HepG2 (cell line): ENCODE measurements around the gene U2AF2. TPM values are rescaled to one million over a fixed set of nuclear protein-coding genes. Genes with fewer than 3 reads are reported as not detected.

Experiments
- AGO2 ChIP-seq: fragments of 200-400 bp; formaldehyde crosslinking; optimal IDR thresholded peaks from 2 replicates; pipeline ENCODE3; 2017; ENCODE audit warnings: mild to moderate bottlenecking, low read depth, low read length, moderate library complexity
- AHR ChIP-seq: IDR thresholded peaks from 2 replicates; pipeline ENCODE4 v1.6.1; 2018; ENCODE audit warnings: missing genetic modification reagents, missing compliant biosample characterization
- CCAR2 ChIP-seq: fragments of 200-400 bp; formaldehyde crosslinking; optimal IDR thresholded peaks from 2 replicates; pipeline ENCODE3; 2018; ENCODE audit warnings: low read depth, mild to moderate bottlenecking, low read length, moderate library complexity
- ELF4 ChIP-seq: sonication (generic); formaldehyde crosslinking; IDR thresholded peaks from 2 replicates; pipeline ENCODE4 v1.5.0; 2020; ENCODE audit warnings: missing genetic modification reagents, mild to moderate bottlenecking, moderate library complexity, borderline replicate concordance
- GATAD2A ChIP-seq: IDR thresholded peaks from 2 replicates; pipeline ENCODE4 v1.6.1; 2016
- HMGA1 ChIP-seq: sonication (generic); formaldehyde crosslinking; conservative IDR thresholded peaks from 2 replicates; pipeline ENCODE4 v1.4.0; 2020; ENCODE audit warnings: missing genetic modification reagents
- KDM5A ChIP-seq: fragments of 200-600 bp; sonication (generic); IDR thresholded peaks from 2 replicates; pipeline ENCODE4 v1.7.0; 2018; ENCODE audit warnings: antibody characterized with exemption, mild to moderate bottlenecking, low read length, borderline replicate concordance
- MTF1 ChIP-seq: sonication (generic); formaldehyde crosslinking; IDR thresholded peaks from 2 replicates; pipeline ENCODE4 v1.5.0; 2020; ENCODE audit warnings: missing genetic modification reagents
- PPARG ChIP-seq: conservative IDR thresholded peaks from 2 replicates; pipeline ENCODE4 v1.6.1; 2016; ENCODE audit warnings: missing biosample characterization, missing genetic modification reagents
- RFX5 ChIP-seq: IDR thresholded peaks from 2 replicates; pipeline ENCODE4 v1.6.1; 2011; ENCODE audit warnings: low read depth, low read length, improper control_type of control experiment
- SALL2 ChIP-seq: sonication (generic); formaldehyde crosslinking; IDR thresholded peaks from 2 replicates; pipeline ENCODE4 v1.8.1; 2023; ENCODE audit warnings: mild to moderate bottlenecking, missing genetic modification reagents, inconsistent platforms
- SRF ChIP-seq: IDR thresholded peaks from 2 replicates; pipeline ENCODE4 v1.6.1; 2011; ENCODE audit warnings: mild to moderate bottlenecking, low read depth, low read length, moderate library complexity
- SRSF1 ChIP-seq: fragments of 200-400 bp; formaldehyde crosslinking; optimal IDR thresholded peaks from 2 replicates; pipeline ENCODE3; 2017; ENCODE audit warnings: mild to moderate bottlenecking, low read depth, low read length, moderate library complexity
- TAF1 ChIP-seq: sonication (generic); formaldehyde crosslinking; IDR thresholded peaks from 2 replicates; pipeline ENCODE4 v1.4.0; 2020; ENCODE audit warnings: missing genetic modification reagents
- TGIF2 ChIP-seq: IDR thresholded peaks from 2 replicates; pipeline ENCODE4 v1.6.1; 2016; ENCODE audit warnings: control low read depth, missing compliant biosample characterization
- XRCC5 ChIP-seq: fragments of 200-400 bp; formaldehyde crosslinking; optimal IDR thresholded peaks from 2 replicates; pipeline ENCODE3; 2017; ENCODE audit warnings: mild to moderate bottlenecking, low read length
- ZC3H13 ChIP-seq: sonication (generic); formaldehyde crosslinking; IDR thresholded peaks from 2 replicates; pipeline ENCODE4 v1.8.1; 2023; ENCODE audit warnings: mild to moderate bottlenecking, missing genetic modification reagents, moderate library complexity
- ZFP36L1 ChIP-seq: sonication (generic); formaldehyde crosslinking; IDR thresholded peaks from 2 replicates; pipeline ENCODE4 v1.8.0; 2022; ENCODE audit warnings: mild to moderate bottlenecking, missing genetic modification reagents, moderate library complexity
- ZMAT3 ChIP-seq: sonication (generic); formaldehyde crosslinking; conservative IDR thresholded peaks from 2 replicates; pipeline ENCODE4 v1.7.0; 2021; ENCODE audit warnings: missing genetic modification reagents
- ZNF121 ChIP-seq: sonication (generic); formaldehyde crosslinking; IDR thresholded peaks from 2 replicates; pipeline ENCODE4 v1.5.0; 2020; ENCODE audit warnings: mild to moderate bottlenecking, missing genetic modification reagents
- ZNF232 ChIP-seq: sonication (generic); formaldehyde crosslinking; IDR thresholded peaks from 2 replicates; pipeline ENCODE4 v1.4.0; 2020; ENCODE audit warnings: missing genetic modification reagents, borderline replicate concordance
- ZNF329 ChIP-seq: sonication (generic); formaldehyde crosslinking; IDR thresholded peaks from 2 replicates; pipeline ENCODE4 v1.9.0; 2021; ENCODE audit warnings: low read depth, mild to moderate bottlenecking, missing genetic modification reagents
- ZNF350 ChIP-seq: sonication (generic); formaldehyde crosslinking; IDR thresholded peaks from 2 replicates; pipeline ENCODE4 v1.4.0; 2020; ENCODE audit warnings: mild to moderate bottlenecking, low read depth, missing genetic modification reagents, borderline replicate concordance
- ZNF367 ChIP-seq: sonication (generic); formaldehyde crosslinking; IDR thresholded peaks from 2 replicates; pipeline ENCODE4 v1.4.0; 2020; ENCODE audit warnings: missing genetic modification reagents, borderline replicate concordance
- ZNF547 ChIP-seq: sonication (generic); formaldehyde crosslinking; IDR thresholded peaks from 2 replicates; pipeline ENCODE4 v1.5.1; 2020; ENCODE audit warnings: mild to moderate bottlenecking, missing genetic modification reagents
- ZNF660 ChIP-seq: sonication (generic); formaldehyde crosslinking; IDR thresholded peaks from 2 replicates; pipeline ENCODE4 v1.5.1; 2020; ENCODE audit warnings: mild to moderate bottlenecking, low read depth, missing genetic modification reagents, borderline replicate concordance
- ZNF737 ChIP-seq: sonication (generic); formaldehyde crosslinking; IDR thresholded peaks from 2 replicates; pipeline ENCODE4 v1.5.0; 2020; ENCODE audit warnings: missing genetic modification reagents, mild to moderate bottlenecking, borderline replicate concordance
- ZNF740 ChIP-seq: sonication (generic); formaldehyde crosslinking; IDR thresholded peaks from 2 replicates; pipeline ENCODE4 v1.4.0; 2020; ENCODE audit warnings: missing genetic modification reagents
- polyA plus RNA-seq, 8 experiments: library from polyadenylated mRNA; depleted of rRNA in 3 of 8; stranded (reverse) in 7 of 8; unstranded in 1 of 8; fragments of >200 nt; fragmentation: Illumina TruSeq in 4 of 8; extraction: Trizol in 4 of 8; gene quantifications; 2 replicates each; pipeline versions ENCODE4 v1.2.1 to v1.2.3, GENCODE V29; 2011 to 2016; ENCODE audit warnings: low read depth in 4 of 8, missing spikeins in 1 of 8, mixed read lengths in 1 of 8; ENCODE audit not compliant: insufficient read depth in 1 of 8
- total RNA-seq, 5 experiments: library from RNA; depleted of rRNA; stranded (reverse); fragments of >200 nt; fragmentation: Illumina TruSeq; extraction: Trizol; gene quantifications; 2 replicates each; pipeline ENCODE4 v1.2.3, GENCODE V29; 2016; ENCODE audit warnings: low read depth in 1 of 5
- TF ChIP-seq, protein P1 (sequence below): sonication (generic); formaldehyde crosslinking; IDR thresholded peaks from 2 replicates; pipeline ENCODE4 v1.5.1; 2020; ENCODE audit warnings: missing genetic modification reagents, mild to moderate bottlenecking, borderline replicate concordance
- TF ChIP-seq, protein P2 (sequence below): sonication (generic); formaldehyde crosslinking; IDR thresholded peaks from 2 replicates; pipeline ENCODE4 v1.8.0; 2022; ENCODE audit warnings: low read depth, missing genetic modification reagents

The U2AF2 gene
- total and polyA plus RNA-seq, 2 of the 13 experiments (the other 11 are each of a cell fraction or from before 2014, with no cell fraction given) = 84.3 to 124 TPM

GRCh38 chr19:55640577-55641425 lies 14.0 kb upstream of the U2AF2 start, which contains the start of gene ZNF580 (continued):
- TF ChIP-seq HMGA1 (CRISPR knock-in tag) (no peak), SRSF1 (no peak), ZNF660 (CRISPR knock-in tag) (no peak), AGO2 (peak; percentile 91), ZNF547 (CRISPR knock-in tag) (no peak), RFX5 (no peak), ELF4 (CRISPR knock-in tag) (no peak), XRCC5 (peak; percentile 23), CCAR2 (no peak), ZC3H13 (CRISPR knock-in tag) (0 out of 2 replicates have a peak, but pooled peaks have one; percentile 55), ZNF367 (CRISPR knock-in tag) (no peak; the same call in 1 of the 2 replicates), ZNF740 (CRISPR knock-in tag) (0 out of 2 replicates have a peak, but pooled peaks have one; percentile 55), GATAD2A (CRISPR knock-in tag) (0 out of 2 replicates have a peak, but pooled peaks have one; percentile 11), PPARG (CRISPR knock-in tag) (no peak), ZMAT3 (CRISPR knock-in tag) (0 out of 2 replicates have a peak, but pooled peaks have one; percentile 62), ZNF350 (no peak), SALL2 (CRISPR knock-in tag) (no peak), ZFP36L1 (no peak), ZNF121 (peak; percentile 37; the same call in 1 of the 2 replicates), MTF1 (no peak), AHR (CRISPR knock-in tag) (no peak), KDM5A (peak; percentile 94), ZNF232 (CRISPR knock-in tag) (peak; percentile 59; the same call in 1 of the 2 replicates), TAF1 (CRISPR knock-in tag) (peak; percentile 16; the same call in 1 of the 2 replicates), SRF (no peak), ZNF329 (CRISPR knock-in tag) (no peak), ZNF737 (CRISPR knock-in tag) (peak; percentile 49; the same call in 1 of the 2 replicates), TGIF2 (CRISPR knock-in tag) (peak; percentile 25; the same call in 1 of the 2 replicates)
- TF ChIP-seq, protein P1, sequence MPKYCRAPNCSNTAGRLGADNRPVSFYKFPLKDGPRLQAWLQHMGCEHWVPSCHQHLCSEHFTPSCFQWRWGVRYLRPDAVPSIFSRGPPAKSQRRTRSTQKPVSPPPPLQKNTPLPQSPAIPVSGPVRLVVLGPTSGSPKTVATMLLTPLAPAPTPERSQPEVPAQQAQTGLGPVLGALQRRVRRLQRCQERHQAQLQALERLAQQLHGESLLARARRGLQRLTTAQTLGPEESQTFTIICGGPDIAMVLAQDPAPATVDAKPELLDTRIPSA = no peak
- TF ChIP-seq, protein P2, sequence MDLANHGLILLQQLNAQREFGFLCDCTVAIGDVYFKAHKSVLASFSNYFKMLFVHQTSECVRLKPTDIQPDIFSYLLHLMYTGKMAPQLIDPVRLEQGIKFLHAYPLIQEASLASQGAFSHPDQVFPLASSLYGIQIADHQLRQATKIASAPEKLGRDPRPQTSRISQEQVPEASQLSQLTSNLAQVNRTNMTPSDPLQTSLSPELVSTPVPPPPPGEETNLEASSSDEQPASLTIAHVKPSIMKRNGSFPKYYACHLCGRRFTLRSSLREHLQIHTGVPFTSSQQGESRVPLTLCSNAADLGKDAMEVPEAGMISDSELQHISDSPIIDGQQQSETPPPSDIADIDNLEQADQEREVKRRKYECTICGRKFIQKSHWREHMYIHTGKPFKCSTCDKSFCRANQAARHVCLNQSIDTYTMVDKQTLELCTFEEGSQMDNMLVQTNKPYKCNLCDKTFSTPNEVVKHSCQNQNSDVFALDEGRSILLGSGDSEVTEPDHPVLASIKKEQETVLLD (CRISPR knock-in tag) = peak; percentile 95
